NCI-H187 treated with DMSO at 0.1 percent for 48 hours (cell line): ENCODE data around the gene CABP7.

Experiments used
- DNase-seq: peaks from one replicate; lab custom pipeline; 2025; lab: John Stamatoyannopoulos, UW

Gene CABP7

DNA sequence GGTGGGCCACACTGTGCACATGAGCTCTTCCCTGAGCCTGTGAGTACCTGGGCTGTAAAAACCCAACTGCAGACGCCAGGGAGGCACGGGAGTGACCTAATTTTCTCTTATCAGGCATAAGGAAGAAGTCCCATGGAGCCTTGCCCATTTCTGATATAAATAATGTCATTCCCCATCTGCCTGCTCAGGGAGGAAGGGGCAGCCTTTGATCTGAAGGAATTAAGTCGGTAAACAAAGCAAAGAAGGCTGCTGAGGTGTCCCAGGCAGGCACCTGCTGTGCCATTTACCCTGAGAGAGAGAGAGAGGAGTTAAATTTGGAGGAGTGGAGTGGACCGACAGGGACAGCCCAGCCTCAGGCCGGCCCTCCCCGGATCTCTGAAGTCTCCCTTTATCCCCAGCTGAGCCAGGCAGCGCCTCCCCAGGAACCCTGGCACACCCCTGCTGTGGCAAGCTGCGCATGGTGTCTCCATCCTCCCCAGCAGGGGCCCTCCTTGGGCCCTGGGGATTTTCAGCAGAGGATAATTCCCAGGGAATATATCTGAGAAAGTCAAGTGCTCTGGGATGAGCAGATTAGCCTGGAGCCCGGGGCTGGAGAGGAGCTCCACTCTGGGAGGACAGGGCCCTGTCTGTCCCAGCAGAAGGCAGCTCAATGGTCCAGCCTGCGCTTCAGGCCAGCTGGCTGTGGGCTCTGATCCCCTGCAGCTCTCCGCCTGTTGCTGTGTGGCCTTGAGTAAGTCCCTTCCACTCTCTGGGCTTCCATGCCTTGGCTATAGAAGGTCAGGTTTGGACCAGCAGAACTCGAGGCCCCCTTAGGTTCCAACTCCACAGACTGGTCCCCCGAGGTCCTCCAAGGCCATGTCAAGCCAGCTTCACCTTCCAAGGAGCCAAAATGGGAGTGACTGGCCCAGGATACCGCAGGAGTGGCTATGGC lies 17.5 kb upstream of the CABP7 start:
- no peak for DNase-seq

DNA sequence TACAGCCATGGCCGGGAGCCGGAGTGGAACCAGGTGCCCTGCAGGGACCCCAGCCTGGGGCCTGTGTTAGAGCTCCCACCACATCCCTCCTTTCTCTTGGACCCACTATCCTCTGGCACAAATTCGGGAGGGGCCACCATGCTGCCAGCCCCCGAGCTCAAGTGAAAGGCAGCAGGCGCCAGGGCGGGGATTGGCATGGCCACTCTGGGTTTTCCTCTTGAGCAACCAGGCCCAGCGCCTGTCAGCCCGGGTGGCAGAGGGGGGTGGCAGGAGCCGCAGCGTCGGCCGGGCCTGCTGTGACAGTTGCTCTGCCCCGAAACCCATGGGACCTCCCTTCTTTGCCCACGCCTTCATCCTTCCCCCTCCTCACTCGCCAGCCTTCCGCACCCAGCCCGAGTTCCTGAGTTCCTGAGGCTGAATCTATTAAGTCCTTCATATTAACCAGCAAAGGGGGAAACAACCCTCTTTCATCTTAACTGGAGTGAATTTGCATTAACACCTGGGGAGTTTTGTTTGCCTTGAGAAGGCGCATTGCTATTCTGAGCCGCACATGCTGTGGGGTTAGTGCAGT lies 16.8 kb upstream of the CABP7 start:
- no peak for DNase-seq

DNA sequence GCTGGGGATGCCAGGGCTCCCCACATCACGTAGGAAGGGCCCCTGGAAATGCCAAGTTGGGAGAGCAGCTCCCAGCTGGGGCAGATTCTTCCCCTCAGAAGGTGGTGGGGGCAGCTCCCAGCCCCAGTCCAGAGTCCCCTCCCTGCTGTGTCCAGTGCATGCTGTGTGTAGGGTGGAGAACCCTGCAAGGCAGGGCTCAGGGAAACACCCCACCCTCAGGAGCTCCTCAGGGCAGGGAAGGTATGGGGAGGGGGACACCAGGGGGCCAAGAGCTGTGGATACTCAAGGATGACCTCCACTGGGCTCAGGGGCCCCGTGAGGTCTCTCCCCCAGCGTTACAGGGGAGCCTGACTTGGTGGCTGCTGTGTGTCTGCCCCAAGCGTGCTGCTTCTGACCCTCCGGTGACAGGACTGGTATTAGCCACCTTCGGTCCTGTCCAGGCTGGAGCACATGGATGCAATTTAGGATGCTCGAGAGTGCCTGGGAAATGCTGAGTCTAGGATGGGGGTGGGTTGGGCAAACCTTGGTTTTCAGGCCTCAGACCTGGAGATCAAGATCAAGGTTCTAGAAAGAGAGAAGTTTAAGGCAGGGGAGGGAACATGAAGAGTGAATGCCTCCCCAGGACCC lies 16.1 kb upstream of the CABP7 start:
- DNase-seq = no peak

DNA sequence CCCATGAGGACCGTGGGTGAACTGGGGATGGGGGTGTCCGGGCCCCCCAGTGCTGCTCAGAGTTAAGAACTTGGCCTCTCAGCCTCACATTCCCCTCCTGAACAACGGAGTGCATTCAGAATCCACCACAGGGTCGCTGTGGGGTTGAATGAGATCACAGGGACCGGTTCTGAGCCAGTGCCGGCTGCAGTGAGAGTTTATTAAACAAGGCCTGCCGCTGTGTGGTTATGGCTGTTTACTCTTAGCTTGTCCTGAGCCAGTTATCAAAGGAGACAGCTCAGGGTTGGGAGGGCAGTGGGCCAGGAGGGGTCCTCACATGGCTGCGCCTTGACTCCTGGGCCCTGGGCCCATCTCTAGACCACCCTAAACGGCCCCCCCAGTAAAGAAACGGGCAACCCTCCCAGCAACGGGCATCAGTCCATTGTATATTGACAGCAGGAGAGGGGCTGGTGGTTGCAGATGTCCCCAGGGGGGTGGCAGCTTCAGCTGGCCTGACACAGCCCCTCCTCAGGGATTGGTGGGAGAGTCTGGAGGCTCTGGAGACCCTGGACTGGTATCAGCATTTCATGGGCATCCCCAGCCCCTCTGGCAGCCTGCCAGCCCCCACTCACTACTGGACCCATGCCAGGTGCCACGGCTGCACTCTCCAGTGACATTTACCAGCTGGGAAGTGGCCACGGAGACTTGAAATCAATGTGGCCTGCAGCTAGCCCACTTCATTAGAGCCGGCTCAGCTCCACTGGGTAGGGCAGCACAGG lies 15.1 kb upstream of the CABP7 start:
- no peak for DNase-seq

GRCh38 chr22:29705651-29706050 lies 14.2 kb upstream of the CABP7 start:
- DNase-seq = no peak

- no peak for DNase-seq
Observed at GRCh38 chr22:29706486-29706885, 13.3 kb upstream of the CABP7 start.

GRCh38 chr22:29707010-29707409 lies 12.8 kb upstream of the CABP7 start:
- no peak for DNase-seq

DNA sequence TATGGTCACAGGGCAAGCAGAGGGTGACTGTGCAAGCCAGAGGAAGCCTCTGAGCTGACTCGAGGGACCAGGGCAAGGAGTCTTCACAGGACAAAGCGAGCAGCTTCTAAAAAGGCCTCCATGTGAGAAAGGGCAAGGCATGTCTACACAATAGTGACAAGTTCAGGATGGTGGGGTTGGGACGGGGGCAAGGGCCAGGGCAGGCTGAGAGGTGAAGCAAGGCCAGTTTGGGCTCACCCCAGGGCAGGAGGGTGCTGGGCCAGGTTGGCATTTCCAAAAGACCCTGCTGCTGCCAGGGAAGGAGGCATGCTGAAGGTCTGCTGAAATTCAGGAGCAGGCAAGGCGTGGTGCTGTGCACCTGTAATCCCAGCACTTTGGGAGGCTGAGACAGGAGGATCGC lies 12.3 kb upstream of the CABP7 start:
- DNase-seq = no peak

DNA sequence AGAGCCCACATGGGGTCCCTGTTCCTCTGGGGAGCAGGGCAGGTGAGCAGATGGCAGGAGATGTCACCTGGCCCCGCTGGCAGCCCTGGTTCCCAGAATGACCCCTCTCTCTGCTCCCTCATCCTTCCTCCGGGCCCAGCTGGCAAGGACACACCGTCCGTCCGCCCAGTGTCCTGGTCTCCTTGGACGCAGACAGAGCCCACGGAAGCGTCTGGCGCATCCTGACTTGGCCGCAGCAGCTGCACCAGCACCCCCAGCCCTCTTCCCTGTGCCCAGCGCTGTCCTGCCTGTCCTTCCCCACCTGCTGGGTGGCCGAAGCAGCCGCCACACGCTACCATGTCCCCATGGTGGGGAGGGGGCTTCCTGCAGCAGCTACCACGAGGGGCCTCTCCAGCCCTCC lies 9.6 kb upstream of the CABP7 start:
- DNase-seq = no peak

DNA sequence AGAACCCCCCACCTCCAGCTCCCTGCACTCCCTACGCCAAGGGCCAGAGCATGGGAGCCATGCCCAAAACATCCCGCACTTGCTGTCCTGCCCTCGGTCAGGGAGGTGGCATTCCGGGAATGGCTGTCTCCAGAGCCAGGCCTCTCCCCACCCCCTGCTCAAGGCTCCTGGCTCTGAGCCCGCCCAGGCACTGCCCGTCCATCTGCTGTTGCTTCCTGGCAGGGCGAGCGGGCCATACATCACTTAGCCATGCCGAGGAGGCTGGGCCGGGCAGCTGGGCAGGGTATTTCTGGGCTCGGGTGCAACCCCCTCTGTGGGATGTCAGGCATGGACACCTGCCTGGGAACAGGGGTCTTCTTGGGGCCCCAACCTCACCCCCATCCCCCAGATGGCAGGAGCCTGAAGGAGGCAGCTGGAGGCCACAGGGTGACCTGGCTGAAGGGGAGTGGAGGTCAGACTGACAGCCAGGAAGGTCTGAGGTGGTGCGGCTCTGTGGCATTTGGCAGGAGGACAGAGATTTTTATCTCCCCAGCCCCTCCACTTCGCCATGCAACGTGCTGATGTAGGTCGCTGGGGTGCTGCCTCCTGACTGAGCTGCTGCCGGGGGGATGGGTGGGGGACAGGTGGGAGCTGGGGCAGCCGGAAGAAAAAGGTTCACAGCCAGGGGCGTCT lies 8.7 kb upstream of the CABP7 start:
- no peak for DNase-seq

- no peak for DNase-seq
Observed at GRCh38 chr22:29712119-29712518, 7.7 kb upstream of the CABP7 start.

GRCh38 chr22:29713156-29713727 lies 6.6 kb upstream of the CABP7 start:
- no peak for DNase-seq

- DNase-seq = no peak
Observed at GRCh38 chr22:29715240-29715639, 4.6 kb upstream of the CABP7 start.

DNA sequence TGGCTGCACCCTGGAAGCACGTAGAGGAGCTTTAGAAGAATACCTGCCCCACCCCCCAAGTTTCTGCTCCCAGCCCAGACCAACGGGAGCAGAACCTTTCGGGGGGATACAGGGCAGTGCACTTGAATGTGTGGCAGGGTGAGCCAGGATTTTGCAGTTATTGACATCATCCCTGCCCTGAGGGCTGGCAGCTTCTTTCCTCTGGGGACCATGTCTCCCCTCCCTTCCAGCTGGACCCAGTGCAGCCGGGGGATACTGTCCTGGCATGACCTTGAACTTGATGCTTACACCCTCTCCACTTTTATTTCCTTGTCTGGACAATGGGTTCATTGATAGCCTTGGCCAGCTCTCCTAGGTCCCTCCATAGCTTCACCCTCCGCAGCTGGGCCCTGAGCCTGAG lies 4.1 kb upstream of the CABP7 start:
- no peak for DNase-seq

- DNase-seq = no peak
Observed at GRCh38 chr22:29716814-29717545, 2.8 kb upstream of the CABP7 start.

GRCh38 chr22:29717789-29718188 lies 2.0 kb upstream of the CABP7 start:
- DNase-seq = no peak

DNA sequence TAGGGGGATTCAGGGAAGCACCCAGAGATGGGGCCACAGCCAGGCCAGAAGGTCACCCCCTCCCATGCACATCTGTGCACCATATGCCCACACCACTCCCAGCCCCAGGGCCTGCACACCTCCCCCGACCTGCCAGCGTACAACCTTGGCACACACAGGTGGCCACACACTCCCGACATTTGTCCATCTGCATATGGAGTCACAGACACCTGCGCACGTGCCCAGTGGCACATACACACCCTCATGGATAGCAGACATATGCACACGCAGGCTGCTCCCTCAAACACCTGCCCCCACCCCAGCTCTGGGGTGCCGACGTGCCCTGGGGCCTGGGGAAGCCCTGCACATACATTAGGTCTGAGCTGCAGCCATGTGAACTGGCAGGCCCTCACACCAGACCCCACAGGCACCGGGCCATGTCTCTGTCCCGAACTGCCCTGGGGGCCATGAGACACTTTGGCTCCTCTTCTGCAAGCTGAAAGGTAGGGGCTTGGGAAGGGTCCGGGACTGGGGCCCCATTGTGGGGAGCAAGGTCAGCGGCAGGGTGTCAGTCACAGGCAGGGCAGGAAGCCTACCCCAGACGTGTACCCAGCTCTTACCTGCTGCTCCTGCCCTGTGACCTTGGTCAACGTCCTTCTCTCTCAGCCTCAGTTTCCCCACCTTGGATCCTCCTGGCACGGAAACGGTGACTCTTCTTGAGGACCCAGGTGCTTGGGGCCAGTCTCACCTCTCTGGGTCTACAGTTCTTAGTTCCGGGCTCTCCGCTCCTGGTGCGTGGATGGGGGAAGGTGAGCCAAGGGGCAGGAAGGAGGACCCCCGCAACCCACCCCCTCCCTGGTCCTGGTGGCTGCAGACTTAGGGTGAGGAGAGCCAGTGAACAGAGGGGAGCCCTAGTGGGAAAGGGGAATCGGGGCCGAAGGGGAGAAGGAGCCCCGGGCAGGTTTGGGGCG lies 579 bp upstream of the CABP7 start:
- no peak for DNase-seq

GRCh38 chr22:29720811-29721323 lies 1.1 kb downstream of the CABP7 start:
- no peak for DNase-seq

- DNase-seq = no peak
Observed at GRCh38 chr22:29722151-29722550, 2.3 kb downstream of the CABP7 start.
